ENCODE data around the gene MYBPC2. TPM values are rescaled to one million over a fixed set of nuclear protein-coding genes. Genes with fewer than 3 reads are reported as not detected.
A peak's percentile ranks its signal among the peaks of the same experiment; 100 is the strongest.

MYBPC2 gene
- total and polyA plus RNA-seq, 9 of the 15 experiments (the other 6 are each of a cell fraction or from before 2014, with no cell fraction given), result 0.01 to 0.14 (median 0.04) TPM; not detected in 6

GRCh38 chr19:50476224-50476906 lies 43.7 kb downstream of the MYBPC2 start, which contains the start of the genes EMC10 and GARIN5A (continued):
- TF ChIP-seq MGA (IDR thresholded peaks at IDR 0.05) (peak; percentile 64), NR2C2 (CRISPR knock-in tag; IDR thresholded peaks at IDR 0.05) (no peak), NR2C2 (tag; IDR thresholded peaks at IDR 0.05) (0 out of 2 replicates have a peak, but pooled peaks have one; percentile 15), ZNF609 (CRISPR knock-in tag; IDR thresholded peaks at IDR 0.05; ENCODE audit: borderline replicate concordance) (peak; percentile 61; the same call in 1 of the 2 replicates), CBX1 (IDR thresholded peaks at IDR 0.05; ENCODE audit: low read depth) (no peak), ZEB2 (IDR thresholded peaks at IDR 0.05) (peak; percentile 13; the same call in 1 of the 2 replicates), NCOA2 (IDR thresholded peaks at IDR 0.05; ENCODE audit: partially characterized antibody in 2 of 2) (no peak), TSC22D4 (tag; IDR thresholded peaks at IDR 0.05) (no peak), TBL1XR1 (IDR thresholded peaks at IDR 0.05; ENCODE audit: low read length in 2 of 2) (peak in 1 of 2 experiments; percentile 94; a peak in 2 of 4 replicates), HNRNPUL1 (IDR thresholded peaks at IDR 0.05; ENCODE audit: low read length) (no peak), ETV5 (CRISPR knock-in tag; IDR thresholded peaks at IDR 0.05; ENCODE audit: low read depth) (0 out of 2 replicates have a peak, but pooled peaks have one; percentile 55), PHF20 (IDR thresholded peaks at IDR 0.05; ENCODE audit: partially characterized antibody) (peak; percentile 63)

Measured in K562 (cell line).